K562 (cell line): ENCODE data around the gene INSL3. TPM values are rescaled to one million over a fixed set of nuclear protein-coding genes. Genes with fewer than 3 reads are reported as not detected.

Source experiments
- CC2D1A ChIP-seq: fragments of 450-650 bp; IDR thresholded peaks from 2 replicates; pipeline ENCODE4 v1.6.1; 2017; ENCODE audit warnings: mild to moderate bottlenecking
- CHCHD3 ChIP-seq: fragments of 250-450 bp; sonication (Bioruptor Pico); IDR thresholded peaks from 2 replicates; pipeline ENCODE4 v2.1.2; 2022; ENCODE audit warnings: mild to moderate bottlenecking
- CXXC5 ChIP-seq: fragments of 250-450 bp; sonication (Bioruptor Pico); IDR thresholded peaks from 2 replicates; pipeline ENCODE4 v1.8.0; 2022; ENCODE audit warnings: inconsistent platforms, mild to moderate bottlenecking, moderate library complexity
- ESRRA ChIP-seq: fragments of 450-650 bp; IDR thresholded peaks from 2 replicates; pipeline ENCODE4 v1.6.1; 2014; ENCODE audit warnings: low read depth, mild to moderate bottlenecking, moderate library complexity, borderline replicate concordance
- FOXA1 ChIP-seq: fragments of 450-650 bp; IDR thresholded peaks from 2 replicates; pipeline ENCODE4 v1.6.1; 2016; ENCODE audit warnings: mild to moderate bottlenecking, borderline replicate concordance
- FOXO4 ChIP-seq: fragments of 450-650 bp; formaldehyde crosslinking; IDR thresholded peaks from 2 replicates; pipeline ENCODE4 v1.4.0; 2020; ENCODE audit warnings: mild to moderate bottlenecking, moderate library complexity
- FOXP1 ChIP-seq: sonication (generic); formaldehyde crosslinking; IDR thresholded peaks from 2 replicates; pipeline ENCODE4 v1.8.0; 2022; ENCODE audit warnings: mild to moderate bottlenecking, missing genetic modification reagents
- HOMEZ ChIP-seq: fragments of 250-450 bp; sonication (Bioruptor Pico); IDR thresholded peaks from 2 replicates; pipeline ENCODE4 v1.4.0; 2020; ENCODE audit warnings: mild to moderate bottlenecking, moderate library complexity
- L3MBTL2 ChIP-seq: fragments of 450-650 bp; IDR thresholded peaks from 2 replicates; pipeline ENCODE4 v1.6.1; 2016; ENCODE audit warnings: mild to moderate bottlenecking, moderate library complexity
- NONO ChIP-seq, 2 experiments: fragments of 200-400 bp in 1 of 2; fragments of 450-650 bp in 1 of 2; formaldehyde crosslinking in 1 of 2; IDR thresholded peaks; 2 replicates each; pipeline ENCODE4 v1.6.1; 2017; ENCODE audit warnings: low read depth in 2 of 2, mild to moderate bottlenecking in 2 of 2, moderate library complexity in 2 of 2, low read length in 1 of 2
- OTX1 ChIP-seq: fragments of 450-650 bp; formaldehyde crosslinking; IDR thresholded peaks from 2 replicates; pipeline ENCODE4 v1.4.0; 2022; ENCODE audit warnings: mild to moderate bottlenecking
- POLR2AphosphoS2 ChIP-seq: IDR thresholded peaks from 2 replicates; pipeline ENCODE4 v1.6.1; 2012; ENCODE audit warnings: low read length, improper control_type of control experiment
- POLR3G ChIP-seq: IDR thresholded peaks from 2 replicates; pipeline ENCODE4 v1.6.1; 2011; ENCODE audit not compliant: insufficient read length, insufficient replicate concordance; ENCODE audit errors: extremely low read depth
- RBM17 ChIP-seq: fragments of 200-400 bp; formaldehyde crosslinking; IDR thresholded peaks from 2 replicates; pipeline ENCODE4 v1.6.1; 2017; ENCODE audit warnings: low read depth, mild to moderate bottlenecking, low read length, borderline replicate concordance
- RUNX1 ChIP-seq: sonication (generic); IDR thresholded peaks from 2 replicates; pipeline ENCODE4 v1.6.1; 2016; ENCODE audit warnings: antibody characterized with exemption, low read depth
- SIX5 ChIP-seq, 2 experiments: IDR thresholded peaks; 2 replicates each; pipeline ENCODE4 v1.6.1; 2011; ENCODE audit warnings: low read length in 2 of 2, borderline replicate concordance in 1 of 2, low read depth in 1 of 2, mild to moderate bottlenecking in 1 of 2, moderate library complexity in 1 of 2; ENCODE audit not compliant: insufficient read depth in 1 of 2
- ZNF77 ChIP-seq: fragments of 250-450 bp; sonication (Bioruptor Pico); IDR thresholded peaks from 2 replicates; pipeline ENCODE4 v1.5.0; 2020
- polyA plus RNA-seq, 8 experiments: library from polyadenylated mRNA; depleted of rRNA in 4 of 8; stranded (reverse) in 5 of 8; unstranded in 3 of 8; fragments of >200 nt; fragmentation: Nextera tagmentation in 2 of 8; fragmentation: Illumina TruSeq in 1 of 8; extraction: Ambion mirVana in 2 of 8; extraction: Trizol in 1 of 8; gene quantifications; 2 replicates each; pipeline versions ENCODE4 v1.2.1 to v1.2.3, GENCODE V29; 2011 to 2014; ENCODE audit warnings: inconsistent platforms in 1 of 8, missing spikeins in 1 of 8
- total RNA-seq, 7 experiments: library from RNA; depleted of rRNA in 6 of 7; stranded (reverse); fragments of >200 nt in 6 of 7; fragmentation: Illumina TruSeq in 2 of 7; extraction: Trizol in 2 of 7; gene quantifications; 2 replicates each; pipeline versions ENCODE4 v1.2.1 to v1.2.3, GENCODE V29; 2011 to 2021; ENCODE audit warnings: low replicate concordance in 1 of 7
- TF ChIP-seq, protein P1 (sequence below): fragments of 250-450 bp; sonication (Bioruptor Pico); IDR thresholded peaks from 2 replicates; pipeline ENCODE4 v1.8.0; 2021; ENCODE audit warnings: moderate library complexity, mild to moderate bottlenecking, inconsistent platforms
- TF ChIP-seq, protein P2 (sequence below): sonication (generic); formaldehyde crosslinking; IDR thresholded peaks from 2 replicates; pipeline ENCODE4 v1.8.0; 2023; ENCODE audit warnings: missing genetic modification reagents, mild to moderate bottlenecking, borderline replicate concordance

The INSL3 gene
- total and polyA plus RNA-seq, 9 of the 15 experiments (the other 6 are each of a cell fraction or from before 2014, with no cell fraction given), result not detected

- TF ChIP-seq SIX5 (IDR thresholded peaks at IDR 0.05; ENCODE audit: borderline replicate concordance in 1 of 2, insufficient read depth in 1 of 2, low read depth in 1 of 2, low read length in 2 of 2), result peak; percentile 86 to 88
- no peak for TF ChIP-seq RUNX1
- peak; percentile 64; the same call in 1 of the 2 replicates for TF ChIP-seq OTX1 (CRISPR knock-in tag)
- TF ChIP-seq HOMEZ, result 0 out of 2 replicates have a peak, but pooled peaks have one; percentile 58
- TF ChIP-seq FOXP1 (CRISPR knock-in tag), result peak; percentile 52; the same call in 1 of the 2 replicates
- TF ChIP-seq FOXO4 (CRISPR knock-in tag), result no peak
- peak; percentile 52 to 82; a peak in 1 of 4 replicates for TF ChIP-seq NONO (IDR thresholded peaks at IDR 0.05; ENCODE audit: low read depth in 2 of 2, low read length in 1 of 2)
- TF ChIP-seq CC2D1A, result no peak
- peak; percentile 78 for TF ChIP-seq CXXC5 (CRISPR knock-in tag)
- TF ChIP-seq, protein P1, sequence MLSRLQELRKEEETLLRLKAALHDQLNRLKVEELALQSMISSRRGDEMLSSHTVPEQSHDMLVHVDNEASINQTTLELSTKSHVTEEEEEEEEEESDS (CRISPR knock-in tag), result no peak
- no peak for TF ChIP-seq POLR2AphosphoS2
- TF ChIP-seq, protein P2, sequence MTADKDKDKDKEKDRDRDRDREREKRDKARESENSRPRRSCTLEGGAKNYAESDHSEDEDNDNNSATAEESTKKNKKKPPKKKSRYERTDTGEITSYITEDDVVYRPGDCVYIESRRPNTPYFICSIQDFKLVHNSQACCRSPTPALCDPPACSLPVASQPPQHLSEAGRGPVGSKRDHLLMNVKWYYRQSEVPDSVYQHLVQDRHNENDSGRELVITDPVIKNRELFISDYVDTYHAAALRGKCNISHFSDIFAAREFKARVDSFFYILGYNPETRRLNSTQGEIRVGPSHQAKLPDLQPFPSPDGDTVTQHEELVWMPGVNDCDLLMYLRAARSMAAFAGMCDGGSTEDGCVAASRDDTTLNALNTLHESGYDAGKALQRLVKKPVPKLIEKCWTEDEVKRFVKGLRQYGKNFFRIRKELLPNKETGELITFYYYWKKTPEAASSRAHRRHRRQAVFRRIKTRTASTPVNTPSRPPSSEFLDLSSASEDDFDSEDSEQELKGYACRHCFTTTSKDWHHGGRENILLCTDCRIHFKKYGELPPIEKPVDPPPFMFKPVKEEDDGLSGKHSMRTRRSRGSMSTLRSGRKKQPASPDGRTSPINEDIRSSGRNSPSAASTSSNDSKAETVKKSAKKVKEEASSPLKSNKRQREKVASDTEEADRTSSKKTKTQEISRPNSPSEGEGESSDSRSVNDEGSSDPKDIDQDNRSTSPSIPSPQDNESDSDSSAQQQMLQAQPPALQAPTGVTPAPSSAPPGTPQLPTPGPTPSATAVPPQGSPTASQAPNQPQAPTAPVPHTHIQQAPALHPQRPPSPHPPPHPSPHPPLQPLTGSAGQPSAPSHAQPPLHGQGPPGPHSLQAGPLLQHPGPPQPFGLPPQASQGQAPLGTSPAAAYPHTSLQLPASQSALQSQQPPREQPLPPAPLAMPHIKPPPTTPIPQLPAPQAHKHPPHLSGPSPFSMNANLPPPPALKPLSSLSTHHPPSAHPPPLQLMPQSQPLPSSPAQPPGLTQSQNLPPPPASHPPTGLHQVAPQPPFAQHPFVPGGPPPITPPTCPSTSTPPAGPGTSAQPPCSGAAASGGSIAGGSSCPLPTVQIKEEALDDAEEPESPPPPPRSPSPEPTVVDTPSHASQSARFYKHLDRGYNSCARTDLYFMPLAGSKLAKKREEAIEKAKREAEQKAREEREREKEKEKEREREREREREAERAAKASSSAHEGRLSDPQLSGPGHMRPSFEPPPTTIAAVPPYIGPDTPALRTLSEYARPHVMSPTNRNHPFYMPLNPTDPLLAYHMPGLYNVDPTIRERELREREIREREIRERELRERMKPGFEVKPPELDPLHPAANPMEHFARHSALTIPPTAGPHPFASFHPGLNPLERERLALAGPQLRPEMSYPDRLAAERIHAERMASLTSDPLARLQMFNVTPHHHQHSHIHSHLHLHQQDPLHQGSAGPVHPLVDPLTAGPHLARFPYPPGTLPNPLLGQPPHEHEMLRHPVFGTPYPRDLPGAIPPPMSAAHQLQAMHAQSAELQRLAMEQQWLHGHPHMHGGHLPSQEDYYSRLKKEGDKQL (CRISPR knock-in tag), result no peak
- TF ChIP-seq ESRRA, result peak; percentile 92; the same call in 1 of the 2 replicates
- no peak for TF ChIP-seq POLR3G
- peak; percentile 62 for TF ChIP-seq L3MBTL2
- no peak for TF ChIP-seq ZNF77
- no peak for TF ChIP-seq RBM17
- 0 out of 2 replicates have a peak, but pooled peaks have one; percentile 8 for TF ChIP-seq CHCHD3 (CRISPR knock-in tag)
- no peak for TF ChIP-seq FOXA1
Observed at GRCh38 chr19:17859533-17860330, 38.4 kb upstream of the INSL3 start, which contains the start of gene RPL18A (continued).
